Measurements from ENCODE around the gene SLC35E3.
"Not testable (repeated sequence)": the region's sequence is repeated elsewhere in the genome, so short reads cannot be mapped to it uniquely, and the experiment has no call there.

SLC35E3 gene

DNA sequence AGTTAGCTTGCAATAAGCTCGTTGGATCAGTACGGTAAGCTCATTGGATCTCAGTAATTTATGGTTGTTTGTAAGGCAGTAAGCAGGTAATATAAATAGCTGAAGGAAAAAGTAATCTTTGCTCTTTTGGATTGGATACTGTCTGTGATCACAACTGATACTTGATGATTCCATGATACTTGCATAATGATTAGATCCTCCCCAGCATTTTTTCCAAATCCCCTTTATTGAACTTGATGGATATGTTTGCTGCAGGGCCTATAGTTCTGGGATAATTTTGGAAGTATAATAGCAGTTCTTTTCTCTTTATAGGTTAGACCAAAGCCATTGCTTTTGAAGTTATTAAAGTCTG is 67.2 kb downstream of the SLC35E3 start:
- no peak for DNase-seq (ENCODE audit: low spot score)

DNA sequence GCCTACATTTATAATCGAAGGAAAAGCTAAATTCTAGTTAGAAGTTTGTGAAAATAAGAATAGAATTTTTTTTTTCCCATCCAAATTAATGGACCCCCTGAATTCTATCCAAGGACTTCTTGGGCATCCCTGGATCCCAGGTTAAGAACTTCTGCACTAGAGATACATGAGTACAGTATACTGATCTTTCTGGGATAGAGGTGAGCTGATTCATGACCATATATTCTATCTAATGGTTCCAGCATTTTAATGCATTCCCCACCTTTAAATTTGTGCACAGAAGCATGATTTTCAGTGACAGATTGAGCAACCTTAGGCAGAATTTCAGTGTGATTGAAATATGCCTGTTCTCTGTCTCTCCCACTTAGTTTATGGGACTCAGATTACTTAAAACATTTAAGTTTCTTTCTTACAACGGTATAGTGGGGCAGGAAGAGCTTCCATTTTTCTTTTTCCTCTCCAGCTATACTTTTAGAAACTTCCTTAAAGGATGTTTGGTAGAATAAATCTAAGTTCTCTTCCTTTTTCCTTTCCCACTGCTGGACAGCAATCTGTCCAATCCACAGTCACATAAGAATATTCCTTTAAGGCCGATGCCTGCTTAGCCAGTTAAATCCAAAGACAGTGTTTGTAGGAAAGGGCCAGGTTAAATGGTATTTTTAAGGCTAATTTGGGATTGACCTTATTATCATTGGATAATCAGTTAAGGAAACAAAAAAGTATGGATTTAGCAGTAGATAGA is 68.7 kb downstream of the SLC35E3 start:
- DNase-seq (ENCODE audit: low spot score): no peak

DNA sequence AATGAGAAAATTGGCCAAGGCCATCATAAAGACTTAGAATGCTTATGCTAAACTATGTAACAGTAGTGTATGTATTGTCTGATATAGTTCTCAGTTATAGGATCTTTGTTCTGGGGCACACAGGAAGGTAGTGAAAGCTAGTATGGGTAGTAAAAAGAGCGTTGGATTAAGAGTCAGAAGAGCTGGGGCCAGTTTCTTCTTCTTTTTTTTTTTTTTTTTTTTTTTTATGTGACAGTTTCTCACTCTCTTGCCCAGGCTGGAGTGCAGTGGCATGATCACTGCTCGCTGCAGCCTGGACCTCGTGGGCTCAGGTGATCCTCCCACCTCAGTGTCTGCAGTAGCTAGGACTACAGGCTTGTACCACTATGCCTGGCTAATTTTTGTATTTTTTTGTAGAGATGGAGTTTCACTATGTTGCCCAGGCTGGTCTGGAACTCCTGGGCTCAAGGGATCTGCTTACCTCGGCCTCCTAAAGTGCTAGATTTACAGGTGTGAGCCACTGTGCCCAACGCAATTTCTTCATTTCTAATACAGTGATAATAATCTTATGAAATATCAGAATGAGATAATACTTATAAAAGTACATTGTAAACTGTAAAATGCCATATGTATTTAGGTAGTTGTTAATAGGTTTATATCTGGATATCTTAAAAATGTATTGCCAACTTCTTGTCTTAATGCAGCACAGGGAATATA is 69.4 kb downstream of the SLC35E3 start:
- no peak for DNase-seq (ENCODE audit: low spot score)

DNA sequence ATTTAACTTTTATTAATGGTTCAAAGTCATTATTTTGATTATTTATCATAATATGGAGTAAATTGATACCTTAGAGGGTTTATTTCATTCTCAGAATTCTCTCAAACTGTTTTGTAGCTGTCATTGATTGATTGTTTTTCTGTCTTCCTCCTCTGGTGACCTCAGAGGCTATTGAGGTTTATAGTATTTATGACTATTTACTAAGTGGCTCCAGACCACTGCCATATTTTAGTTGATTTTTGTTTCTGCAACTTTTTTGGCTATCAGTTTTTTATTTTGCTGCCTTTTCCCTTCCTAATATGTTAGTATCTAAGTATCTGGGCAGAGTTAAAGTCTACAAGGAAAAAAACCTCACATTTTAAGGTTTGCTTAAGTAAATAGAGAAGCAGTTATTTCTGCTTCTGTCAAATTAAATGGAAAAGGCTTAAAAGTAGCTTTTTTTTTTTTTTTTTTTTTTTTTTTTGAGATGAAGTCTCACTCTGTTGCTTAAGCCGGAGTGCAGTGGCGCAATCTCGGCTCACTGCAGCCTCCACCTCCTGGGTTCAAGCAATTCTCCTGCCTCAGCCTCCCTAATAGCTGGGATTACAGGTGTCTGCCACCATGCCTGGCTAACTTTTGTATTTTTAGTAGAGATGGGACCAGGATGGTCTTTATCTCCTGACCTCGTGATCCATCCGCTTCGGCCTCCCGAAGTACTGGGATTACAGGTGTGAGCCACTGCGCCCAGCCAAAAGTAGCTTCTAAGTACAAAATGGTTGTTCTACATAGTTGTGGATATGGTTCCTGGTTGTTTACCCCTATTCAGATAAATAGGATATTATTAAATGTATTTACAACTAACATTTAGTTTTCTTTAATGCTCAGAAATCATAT is 70.2 kb downstream of the SLC35E3 start:
- DNase-seq (ENCODE audit: low spot score): no peak

DNA sequence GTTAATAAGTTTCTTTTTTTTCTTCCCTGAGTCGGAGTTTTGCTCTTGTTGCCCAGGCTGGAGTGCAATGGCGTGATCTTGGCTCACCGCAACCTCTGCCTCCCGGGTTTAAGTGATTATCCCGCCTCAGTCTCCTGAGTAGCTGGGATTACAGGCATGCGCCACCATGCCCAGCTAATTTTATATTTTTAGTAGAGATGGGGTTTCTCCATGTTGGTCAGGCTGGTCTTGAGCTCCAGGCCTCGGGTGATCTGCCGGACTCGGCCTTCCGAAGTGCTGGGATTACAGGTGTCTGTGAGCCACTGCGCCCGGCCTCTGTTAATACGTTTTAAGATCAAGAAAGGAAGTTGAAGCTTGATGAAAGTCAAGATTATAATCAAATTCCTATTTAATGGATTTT is 73.5 kb downstream of the SLC35E3 start:
- DNase-seq (ENCODE audit: low spot score): not testable (repeated sequence)

DNA sequence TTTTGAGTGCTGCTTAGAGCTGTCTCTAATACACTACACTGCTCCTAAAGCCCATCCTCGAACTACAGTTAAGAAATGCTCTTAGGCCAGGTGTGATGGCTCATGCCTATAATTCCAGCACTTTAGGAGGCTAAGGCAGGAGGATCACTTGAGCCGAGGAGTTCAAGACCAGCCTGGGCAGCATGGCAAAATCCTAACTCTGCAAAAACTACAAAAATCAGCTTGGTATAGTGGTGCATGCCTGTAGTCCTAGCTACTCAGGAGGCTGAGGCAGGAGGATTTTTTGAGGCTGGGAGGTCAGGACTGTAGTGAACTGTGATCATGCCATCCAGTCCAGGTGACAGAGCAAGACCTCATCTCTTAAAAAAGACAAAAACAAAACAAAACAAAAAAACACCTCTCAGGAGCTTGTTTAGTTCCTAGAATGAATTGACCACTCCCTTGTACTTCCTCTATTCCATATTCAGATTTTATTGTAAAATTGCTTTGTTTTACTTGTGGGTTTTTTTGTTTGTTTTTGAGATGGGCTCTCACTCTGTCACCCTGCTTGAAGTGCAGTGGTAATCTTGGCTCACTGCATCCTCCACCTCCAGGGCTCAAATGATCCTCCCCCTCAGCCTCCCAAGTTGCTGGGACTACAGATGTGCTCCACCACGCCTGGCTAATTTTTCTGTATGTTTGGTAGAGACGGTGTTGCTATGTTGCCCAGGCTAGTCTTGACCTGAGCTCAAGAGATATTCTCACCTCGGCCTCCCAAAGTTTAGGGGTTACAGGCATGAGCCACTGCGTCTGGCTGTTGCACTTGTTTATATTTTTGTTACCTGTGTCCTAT is 75.6 kb downstream of the SLC35E3 start:
- DNase-seq (ENCODE audit: low spot score): no peak

DNA sequence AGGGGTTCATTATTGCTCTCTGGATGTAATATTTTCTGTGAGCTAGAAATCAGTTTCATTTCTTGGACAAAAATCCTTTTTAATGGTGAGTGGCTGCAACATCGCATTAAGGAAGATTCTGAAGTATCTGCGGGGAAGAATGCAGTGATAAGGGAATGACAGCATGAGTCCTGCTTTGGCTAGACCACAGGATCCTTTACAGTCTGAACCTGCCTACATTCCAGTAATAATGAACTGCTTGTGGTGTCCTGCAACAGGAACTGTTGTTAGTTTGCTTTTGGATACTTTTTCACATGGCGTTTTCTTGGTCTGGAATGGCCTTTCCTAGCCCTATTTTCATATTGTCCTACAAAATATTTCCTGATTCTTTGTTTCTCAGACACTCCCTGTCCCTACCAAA is 77.7 kb downstream of the SLC35E3 start:
- DNase-seq (ENCODE audit: low spot score): no peak

- DNase-seq (ENCODE audit: low spot score): no peak
Observed at GRCh38 chr12:68824131-68824530, 78.2 kb downstream of the SLC35E3 start.

DNA sequence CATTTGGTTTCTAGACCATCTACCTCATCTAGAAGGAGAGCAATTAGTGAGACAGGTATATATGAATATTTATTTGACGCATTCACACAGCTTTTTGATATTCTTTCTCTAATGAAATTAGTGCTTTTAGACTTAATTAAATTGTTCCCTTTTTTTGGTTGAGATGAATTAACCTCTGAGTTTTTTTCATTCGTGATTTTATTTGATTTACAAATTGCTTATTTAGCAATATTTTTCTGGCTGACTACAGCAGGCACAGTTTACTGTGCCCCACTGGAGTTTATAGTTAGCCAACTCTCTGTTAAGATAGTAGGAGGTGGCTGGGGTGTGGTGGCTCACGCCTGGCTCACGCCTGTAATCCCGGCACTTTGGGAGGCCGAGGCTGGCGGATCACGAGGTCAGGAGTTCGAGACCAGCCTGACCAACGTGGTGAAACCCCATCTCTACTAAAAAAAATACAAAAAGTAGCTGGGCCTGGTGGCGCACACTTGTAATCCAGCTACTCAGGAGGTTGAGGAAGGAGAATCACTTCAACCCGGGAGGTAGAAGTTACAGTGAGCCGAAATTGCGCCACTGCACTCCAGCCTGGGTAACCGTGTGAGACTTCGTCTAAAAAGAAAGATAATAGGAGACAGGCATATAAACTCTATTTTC is 78.7 kb downstream of the SLC35E3 start:
- no peak for DNase-seq (ENCODE audit: low spot score)

GRCh38 chr12:68825569-68826217 is 79.7 kb downstream of the SLC35E3 start:
- DNase-seq (ENCODE audit: low spot score): no peak

DNA sequence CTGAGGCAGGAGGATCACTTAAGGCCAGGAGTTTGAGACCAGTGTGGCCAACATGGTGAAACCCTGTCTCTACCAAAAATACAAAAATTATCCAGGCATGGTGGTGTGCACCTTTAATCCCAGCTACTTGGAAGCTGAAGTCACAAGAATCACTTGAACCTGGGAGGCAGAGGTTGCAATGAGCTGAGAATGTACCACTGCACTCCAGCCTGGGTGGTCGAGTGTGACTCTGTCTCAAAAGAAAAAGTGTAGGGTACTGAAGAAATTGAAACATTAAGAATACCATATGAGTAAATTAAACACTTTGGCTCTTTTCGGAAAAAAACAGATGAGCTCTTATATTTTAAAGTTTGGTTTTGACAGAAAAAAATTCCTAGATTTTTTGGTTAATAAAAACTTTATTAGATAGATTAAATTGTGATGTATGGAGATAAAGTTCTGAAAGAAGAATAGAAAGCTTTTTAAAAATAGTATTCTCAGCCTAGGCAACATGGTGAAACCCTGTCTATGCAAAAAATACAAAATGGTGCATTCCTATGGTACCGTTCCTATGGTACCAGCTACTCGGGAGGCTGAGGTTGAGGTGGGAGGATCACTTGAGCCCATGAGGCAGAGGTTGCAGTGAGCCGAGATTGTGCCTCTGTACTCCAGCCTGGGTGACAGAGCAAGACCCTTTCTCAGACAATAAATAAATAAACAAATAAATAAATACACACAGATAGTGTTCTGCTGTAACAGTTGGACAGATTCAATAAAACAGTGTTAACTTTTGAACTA is 82.1 kb downstream of the SLC35E3 start:
- no peak for DNase-seq (ENCODE audit: low spot score)

DNA sequence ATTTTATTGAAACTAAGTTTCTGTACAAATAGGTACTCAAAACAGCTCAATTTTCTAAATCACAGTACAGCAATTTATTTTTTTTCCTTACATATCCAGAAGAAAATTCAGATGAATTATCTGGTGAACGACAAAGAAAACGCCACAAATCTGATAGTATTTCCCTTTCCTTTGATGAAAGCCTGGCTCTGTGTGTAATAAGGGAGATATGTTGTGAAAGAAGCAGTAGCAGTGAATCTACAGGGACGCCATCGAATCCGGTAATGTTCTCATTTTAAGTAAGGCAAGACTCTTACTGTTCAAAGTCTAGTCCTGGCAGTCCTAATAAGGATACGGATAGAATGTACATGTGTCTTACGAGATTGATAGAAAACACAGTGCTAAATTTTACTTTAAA is 82.7 kb downstream of the SLC35E3 start:
- DNase-seq (ENCODE audit: low spot score): no peak

All from hematopoietic multipotent progenitor cell treated with erythropoietin and hydrocortisone succinate and interleukin-3 and kit ligand, for 17 days (in vitro differentiated cells).